MG63 (cell line): Measurements from ENCODE around the gene SELENOO. TPM values are rescaled to one million over a fixed set of nuclear protein-coding genes. Genes with fewer than 3 reads are reported as not detected.

Experiments
- DNase-seq: peaks from one replicate; pipeline ENCODE4 v3.0.0-alpha.2; 2020
- H3K27me3 ChIP-seq: fragments of 250-450 bp; sonication (Bioruptor Pico); 2 replicates; pipeline ENCODE4 v1.5.1; 2020; ENCODE audit warnings: mild to moderate bottlenecking, moderate library complexity
- H3K36me3 ChIP-seq: fragments of 250-450 bp; sonication (Bioruptor Pico); 2 replicates; pipeline ENCODE4 v1.5.1; 2020; ENCODE audit warnings: mild to moderate bottlenecking, moderate library complexity
- H3K4me3 ChIP-seq: fragments of 250-450 bp; sonication (Bioruptor Pico); 2 replicates; pipeline ENCODE4 v1.5.1; 2020; ENCODE audit warnings: mild to moderate bottlenecking, moderate library complexity
- H3K9me3 ChIP-seq: fragments of 250-450 bp; sonication (Bioruptor Pico); 2 replicates; pipeline ENCODE4 v1.5.1; 2020; ENCODE audit warnings: mild to moderate bottlenecking, moderate library complexity
- total RNA-seq: library from RNA; depleted of rRNA; stranded (reverse); fragments of >200 nt; shearing (Covaris generic); gene quantifications from 2 replicates; pipeline ENCODE4 v1.2.3, GENCODE V29; 2014; ENCODE audit warnings: low replicate concordance

The SELENOO gene
- total RNA-seq, 1 experiment from 2014 or later, result 13.8 TPM

DNA sequence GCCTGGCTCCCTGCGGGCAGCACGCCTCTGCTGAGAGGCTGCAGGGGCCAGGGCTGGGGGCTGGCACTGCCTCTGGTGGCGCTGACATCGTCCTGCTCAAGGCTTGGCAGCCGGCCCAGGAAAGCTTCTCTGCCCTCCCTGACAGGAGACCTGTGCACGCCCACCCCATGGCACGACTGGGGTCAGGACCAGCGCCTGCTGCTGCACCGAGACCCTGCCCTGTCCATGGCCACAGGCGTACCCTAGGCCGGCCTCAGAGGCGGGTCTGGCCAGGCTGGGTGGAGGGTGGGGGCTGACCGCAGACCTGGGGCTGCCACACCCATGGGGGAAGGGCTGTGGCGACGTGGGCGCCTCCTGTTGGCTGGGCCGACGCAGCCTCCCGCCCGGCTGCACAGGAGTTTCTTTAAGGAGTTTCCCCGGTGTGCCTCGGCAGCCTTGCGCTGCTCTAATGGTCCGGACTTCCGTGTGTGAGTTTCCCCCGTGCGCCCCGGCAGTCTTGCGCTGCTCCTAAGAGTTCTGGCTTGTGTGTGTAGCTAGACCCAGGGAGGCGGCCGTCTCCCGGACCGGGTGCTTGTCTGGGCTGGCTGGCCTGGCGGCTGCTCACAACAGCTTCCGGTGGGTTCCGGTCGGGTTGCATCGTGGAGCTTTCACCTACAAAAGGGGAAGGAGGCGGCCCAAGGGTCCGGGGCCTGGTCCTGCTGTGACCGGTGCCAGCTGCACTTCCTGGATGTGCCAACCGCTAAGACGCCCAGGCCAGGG, 10.4 kb upstream of the SELENOO start:
- peak; percentile 60 for DNase-seq
- H3K4me3 ChIP-seq, result no peak overlapping the region

DNA sequence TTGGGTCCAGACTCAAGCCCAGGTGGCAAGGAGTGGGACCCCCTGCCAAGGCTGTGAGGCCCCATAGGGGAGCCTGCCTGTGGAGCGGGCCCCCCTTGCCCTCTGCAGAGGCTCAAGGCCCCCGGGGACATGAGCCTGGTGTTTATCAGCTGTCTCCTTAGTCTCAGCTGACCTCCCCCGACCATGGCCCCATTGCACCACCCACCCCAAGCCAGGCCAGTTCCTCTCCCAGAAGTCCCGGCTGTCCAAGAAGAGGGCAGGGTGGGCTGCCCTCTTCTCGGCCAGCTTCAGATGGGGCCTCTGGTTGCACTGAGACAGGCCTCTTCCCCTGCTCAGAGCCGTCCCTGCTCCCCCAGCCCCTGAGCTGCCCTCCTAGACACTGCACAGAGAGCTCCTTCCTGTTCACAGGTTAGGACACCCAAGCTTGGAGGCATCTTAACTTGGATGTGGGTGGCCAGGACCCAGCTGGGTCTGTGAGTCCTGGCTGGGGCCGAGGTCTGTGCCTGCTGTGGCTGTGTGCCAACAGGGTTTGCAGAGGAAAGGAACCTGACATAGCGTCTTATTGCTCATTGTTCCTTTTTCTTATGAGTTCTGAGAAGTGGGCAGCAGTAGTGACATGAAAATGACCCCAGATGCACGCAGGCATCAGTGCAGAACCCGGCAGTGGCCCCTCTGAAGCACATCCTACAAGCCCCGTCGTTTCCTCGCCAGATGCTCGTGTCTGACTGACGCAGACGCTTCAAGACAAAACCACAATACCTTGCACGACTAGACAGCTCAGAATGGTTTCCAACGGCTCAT, 9.7 kb upstream of the SELENOO start:
- no peak overlapping the region for H3K4me3 ChIP-seq
- DNase-seq, result no peak
- no peaks in the 10 kb centered on the region for H3K9me3 ChIP-seq
- no peaks in the 10 kb centered on the region for H3K27me3 ChIP-seq
- H3K36me3 ChIP-seq, result peaks cover 46% of the 10 kb centered on the region

More for the DNA sequence above, 10.4 kb upstream of the SELENOO start:
- Histone ChIP-seq H3K27me3 (no peaks in the 10 kb centered on the region), H3K36me3 (peaks cover 46% of the 10 kb centered on the region), H3K9me3 (no peaks in the 10 kb centered on the region)

DNA sequence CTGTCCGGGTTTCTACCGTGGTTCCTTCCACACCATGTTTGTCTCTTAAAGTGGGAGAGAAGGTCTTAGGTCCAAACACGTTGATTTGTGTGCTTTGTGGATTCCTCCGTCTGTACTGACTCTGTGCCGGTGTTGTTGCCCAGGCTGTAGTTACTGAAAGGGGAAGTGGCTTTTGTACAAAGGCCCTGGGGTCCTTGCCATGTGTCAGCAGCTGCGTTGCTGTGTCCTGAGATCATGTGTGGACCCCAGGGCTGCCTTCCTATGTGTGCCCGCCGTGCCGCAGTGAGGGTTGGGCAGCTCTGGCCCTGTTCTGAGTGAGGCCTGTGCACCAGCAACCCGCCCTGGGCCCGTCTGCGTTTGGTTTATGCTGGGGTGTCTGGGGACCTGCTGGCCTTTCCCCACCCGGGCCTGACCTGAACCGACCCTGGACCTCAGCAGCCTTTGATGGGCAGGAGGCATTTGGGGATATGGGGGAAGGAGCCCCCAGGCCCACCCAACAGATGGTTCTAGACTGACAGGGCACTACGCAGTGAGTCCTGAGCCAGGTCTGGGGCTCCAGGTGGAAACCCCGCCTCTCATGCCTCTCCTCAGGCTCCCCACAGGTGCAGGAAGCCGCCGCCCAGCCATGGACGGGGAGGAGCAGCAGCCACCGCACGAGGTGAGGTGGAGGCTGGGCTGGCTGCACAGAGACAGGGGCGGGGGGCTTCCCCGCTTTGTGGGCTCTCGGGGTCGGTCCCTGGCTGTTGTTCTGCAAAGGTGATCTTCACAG, 8.2 kb upstream of the SELENOO start:
- Histone ChIP-seq H3K36me3 (peaks cover 43% of the 10 kb centered on the region), H3K27me3 (no peaks in the 10 kb centered on the region), H3K9me3 (no peaks in the 10 kb centered on the region), H3K4me3 (no peak overlapping the region)
- no peak for DNase-seq

DNA sequence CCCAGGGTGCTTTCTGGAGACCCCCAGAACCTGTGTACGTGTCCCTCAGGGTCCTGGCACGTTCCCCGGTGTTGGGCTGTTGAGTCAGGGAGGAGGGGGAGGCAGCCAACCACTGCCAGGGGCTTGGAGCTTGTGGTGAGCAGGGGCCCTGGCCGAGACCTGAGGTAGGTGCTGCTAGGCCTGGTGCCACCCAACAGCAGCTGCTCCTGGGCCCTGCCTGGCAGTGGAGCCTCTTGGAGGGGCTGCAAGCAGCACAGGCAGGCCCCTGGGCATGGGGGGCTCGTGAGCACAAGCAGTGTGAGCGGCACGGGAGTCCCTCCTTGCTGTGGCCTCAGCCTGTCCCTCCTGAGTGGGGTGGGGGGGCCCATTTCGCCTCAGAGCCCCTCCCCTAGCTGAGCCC, 7.2 kb upstream of the SELENOO start:
- no peak for DNase-seq
- no peaks in the 10 kb centered on the region for H3K27me3 ChIP-seq
- no peak overlapping the region for H3K4me3 ChIP-seq
- peaks cover 33% of the 10 kb centered on the region for H3K36me3 ChIP-seq
- no peaks in the 10 kb centered on the region for H3K9me3 ChIP-seq

DNA sequence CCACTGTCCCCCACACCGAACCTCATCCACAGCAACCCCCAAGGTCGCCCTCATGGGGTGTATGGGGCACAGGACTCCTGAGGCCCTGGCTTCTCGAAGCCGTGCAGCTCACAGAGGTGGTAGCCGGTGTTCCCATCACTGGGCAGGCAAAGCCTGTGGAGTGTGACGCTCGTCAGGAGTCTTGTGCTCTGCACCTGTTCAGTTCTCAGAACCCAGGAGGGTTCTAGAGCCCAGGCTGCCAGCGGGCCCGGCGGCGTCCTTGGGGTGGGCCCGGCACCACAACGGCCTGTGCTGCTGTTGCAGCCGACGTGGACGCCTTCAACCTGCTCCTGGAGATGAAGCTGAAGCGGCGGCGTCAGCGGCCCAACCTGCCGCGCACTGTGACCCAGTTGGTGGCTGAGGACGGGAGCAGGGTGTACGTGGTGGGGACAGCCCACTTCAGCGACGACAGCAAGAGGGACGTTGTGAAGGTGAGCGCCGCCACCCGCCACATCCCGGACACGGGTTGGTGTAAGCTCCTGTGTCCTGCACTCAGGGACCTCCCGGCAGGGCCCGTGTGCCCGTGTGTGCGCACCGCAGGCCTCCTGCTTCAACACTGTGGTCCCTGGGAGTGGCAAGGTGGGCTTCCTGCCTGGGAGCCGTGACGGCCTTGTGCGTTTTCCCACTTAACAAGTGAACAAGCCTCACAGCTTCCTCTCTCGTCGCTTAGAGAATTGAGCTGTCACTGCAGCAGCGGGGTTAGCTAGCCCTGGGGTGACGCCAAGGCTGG, 6.6 kb upstream of the SELENOO start:
- Histone ChIP-seq H3K9me3 (no peaks in the 10 kb centered on the region), H3K27me3 (no peaks in the 10 kb centered on the region), H3K36me3 (peaks cover 31% of the 10 kb centered on the region), H3K4me3 (no peak overlapping the region)
- no peak for DNase-seq

DNA sequence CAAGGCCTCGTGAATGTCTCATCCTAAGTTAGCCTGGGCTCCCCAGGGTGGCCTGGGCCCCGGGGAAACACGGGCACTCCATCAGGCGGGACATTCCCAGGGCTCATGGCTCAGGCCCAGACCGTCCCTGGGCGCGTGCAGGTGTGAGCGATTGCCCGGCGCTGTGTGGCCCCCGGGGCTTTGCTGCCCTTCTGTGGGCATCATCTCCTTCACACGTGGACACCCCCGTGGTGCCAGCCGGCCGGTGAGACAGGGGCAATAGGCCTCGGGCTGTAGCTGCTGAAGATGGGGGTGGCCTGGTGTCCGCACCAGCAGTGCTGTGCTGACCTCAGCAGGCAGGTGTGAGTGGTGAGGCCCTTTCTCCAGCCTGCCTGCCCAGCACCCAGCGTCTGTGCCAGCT, 4.6 kb upstream of the SELENOO start:
- no peak for DNase-seq
- no peaks in the 10 kb centered on the region for H3K9me3 ChIP-seq
- peaks cover 33% of the 10 kb centered on the region for H3K36me3 ChIP-seq
- no peak overlapping the region for H3K4me3 ChIP-seq
- H3K27me3 ChIP-seq, result no peaks in the 10 kb centered on the region

DNA sequence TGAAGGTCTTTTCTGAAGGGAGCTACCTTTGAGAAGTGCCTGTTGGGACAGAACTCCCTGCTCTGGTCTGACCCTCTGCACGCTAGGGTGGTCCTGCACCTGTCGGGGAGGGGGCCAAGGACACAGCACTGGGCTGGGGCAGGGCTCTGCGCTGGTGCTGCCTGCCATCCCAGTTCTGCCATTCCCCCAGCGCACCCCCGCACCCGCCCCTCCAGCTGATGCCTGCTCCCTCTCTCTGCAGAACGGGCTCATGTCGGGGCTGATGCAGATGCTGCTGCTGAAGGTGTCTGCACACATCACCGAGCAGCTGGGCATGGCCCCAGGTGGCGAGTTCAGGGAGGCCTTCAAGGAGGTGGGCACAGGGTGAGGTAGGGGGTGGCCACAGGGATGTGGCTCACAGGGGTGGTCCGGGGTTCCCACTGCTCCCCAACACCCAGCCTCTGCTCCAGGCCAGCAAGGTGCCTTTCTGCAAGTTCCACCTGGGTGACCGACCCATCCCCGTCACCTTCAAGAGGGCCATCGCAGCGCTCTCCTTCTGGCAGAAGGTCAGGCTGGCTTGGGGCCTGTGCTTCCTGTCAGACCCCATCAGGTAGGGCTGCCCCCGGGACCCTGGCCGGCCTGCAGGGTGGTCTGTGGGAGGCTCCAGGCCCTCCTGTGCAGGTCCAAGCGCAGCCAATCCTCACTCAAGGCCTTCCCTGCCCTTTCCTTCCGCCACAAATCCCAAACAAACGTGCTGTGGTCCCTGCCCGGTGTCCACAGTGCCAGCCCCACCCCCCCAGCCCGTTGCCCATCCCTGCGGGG, 3.6 kb upstream of the SELENOO start:
- no peak for DNase-seq
- no peaks in the 10 kb centered on the region for H3K9me3 ChIP-seq
- peaks cover 24% of the 10 kb centered on the region for H3K36me3 ChIP-seq
- H3K4me3 ChIP-seq, result no peak overlapping the region
- H3K27me3 ChIP-seq, result no peaks in the 10 kb centered on the region

DNA sequence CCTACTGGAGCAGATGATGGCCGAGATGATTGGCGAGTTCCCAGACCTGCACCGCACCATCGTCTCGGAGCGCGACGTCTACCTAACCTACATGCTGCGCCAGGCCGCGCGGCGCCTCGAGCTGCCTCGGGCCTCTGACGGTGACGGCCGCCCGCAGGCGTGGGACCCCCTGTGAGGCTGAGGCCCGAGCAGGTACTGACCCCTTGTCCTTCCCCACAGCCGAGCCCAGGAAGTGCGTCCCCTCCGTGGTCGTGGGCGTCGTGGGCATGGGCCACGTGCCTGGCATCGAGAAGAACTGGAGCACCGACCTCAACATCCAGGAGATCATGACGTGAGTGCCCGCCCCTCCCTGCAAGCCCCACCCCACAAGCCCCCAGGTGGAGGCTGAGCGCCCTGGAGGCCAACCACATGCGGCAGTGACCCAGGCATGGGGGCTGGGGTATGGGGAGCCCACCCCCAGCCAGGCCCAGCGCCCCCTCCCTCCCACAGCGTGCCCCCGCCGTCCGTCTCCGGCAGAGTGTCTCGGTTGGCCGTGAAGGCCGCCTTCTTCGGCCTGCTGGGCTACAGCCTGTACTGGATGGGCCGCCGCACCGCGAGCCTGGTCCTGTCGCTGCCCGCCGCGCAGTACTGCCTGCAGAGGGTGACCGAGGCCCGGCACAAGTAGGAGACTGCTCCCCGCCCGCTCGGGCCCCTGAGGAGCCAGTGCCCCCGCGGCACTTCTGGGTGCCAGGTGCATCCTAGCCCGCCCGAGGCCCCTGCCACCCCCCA, 2.8 kb upstream of the SELENOO start:
- DNase-seq, result no peak
- H3K36me3 ChIP-seq, result peaks cover 27% of the 10 kb centered on the region
- H3K9me3 ChIP-seq, result no peaks in the 10 kb centered on the region
- H3K4me3 ChIP-seq, result no peak overlapping the region
- no peaks in the 10 kb centered on the region for H3K27me3 ChIP-seq

DNA sequence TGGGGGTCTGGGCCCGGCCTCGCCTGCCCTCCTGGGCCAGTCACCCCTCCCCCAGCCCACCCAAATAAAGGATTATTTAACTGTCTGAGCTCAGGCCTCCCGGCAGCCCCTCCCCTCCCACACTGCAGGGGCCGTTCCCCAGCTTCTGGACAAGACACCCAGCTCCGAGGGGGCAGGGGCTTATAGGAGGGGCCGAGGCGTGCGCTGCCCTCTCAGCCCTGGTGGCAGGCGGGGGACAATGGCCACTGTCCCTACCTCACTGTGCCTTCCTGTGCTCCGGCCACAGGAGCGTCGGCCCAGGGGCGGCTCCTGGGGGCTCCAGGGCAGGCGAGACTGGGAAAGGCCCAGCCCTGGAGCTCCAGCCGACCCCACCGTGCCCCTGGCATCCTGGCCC, 2.2 kb upstream of the SELENOO start:
- no peak for DNase-seq
- Histone ChIP-seq H3K4me3 (no peak overlapping the region), H3K36me3 (peaks cover 29% of the 10 kb centered on the region), H3K9me3 (no peaks in the 10 kb centered on the region), H3K27me3 (no peaks in the 10 kb centered on the region)

DNA sequence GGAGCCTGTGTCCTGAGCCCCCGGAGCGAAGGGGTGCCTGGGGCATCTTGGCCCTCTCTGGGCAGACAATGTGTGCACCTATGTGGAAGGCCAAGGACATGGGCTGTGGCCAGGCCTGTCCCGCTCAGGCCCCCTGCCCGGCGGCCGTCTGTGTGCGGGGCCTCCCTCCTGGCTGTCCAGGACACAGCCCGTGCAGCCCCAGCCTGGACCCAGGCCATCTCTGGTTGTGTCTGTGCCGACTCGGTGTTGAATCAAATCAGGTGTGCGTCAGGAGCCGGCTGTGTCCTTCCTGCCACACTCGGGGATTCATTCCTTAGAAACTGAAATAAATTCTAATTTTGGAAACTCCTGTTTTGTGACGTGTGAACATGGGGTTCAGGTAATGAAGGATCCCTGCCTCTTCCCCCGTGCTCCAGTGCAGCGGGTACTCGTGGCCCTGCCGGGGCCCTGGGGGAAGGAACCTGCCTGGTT, 1.5 kb upstream of the SELENOO start:
- DNase-seq, result no peak
- H3K36me3 ChIP-seq, result peaks cover 28% of the 10 kb centered on the region
- no peaks in the 10 kb centered on the region for H3K27me3 ChIP-seq
- no peak overlapping the region for H3K4me3 ChIP-seq
- no peaks in the 10 kb centered on the region for H3K9me3 ChIP-seq

DNA sequence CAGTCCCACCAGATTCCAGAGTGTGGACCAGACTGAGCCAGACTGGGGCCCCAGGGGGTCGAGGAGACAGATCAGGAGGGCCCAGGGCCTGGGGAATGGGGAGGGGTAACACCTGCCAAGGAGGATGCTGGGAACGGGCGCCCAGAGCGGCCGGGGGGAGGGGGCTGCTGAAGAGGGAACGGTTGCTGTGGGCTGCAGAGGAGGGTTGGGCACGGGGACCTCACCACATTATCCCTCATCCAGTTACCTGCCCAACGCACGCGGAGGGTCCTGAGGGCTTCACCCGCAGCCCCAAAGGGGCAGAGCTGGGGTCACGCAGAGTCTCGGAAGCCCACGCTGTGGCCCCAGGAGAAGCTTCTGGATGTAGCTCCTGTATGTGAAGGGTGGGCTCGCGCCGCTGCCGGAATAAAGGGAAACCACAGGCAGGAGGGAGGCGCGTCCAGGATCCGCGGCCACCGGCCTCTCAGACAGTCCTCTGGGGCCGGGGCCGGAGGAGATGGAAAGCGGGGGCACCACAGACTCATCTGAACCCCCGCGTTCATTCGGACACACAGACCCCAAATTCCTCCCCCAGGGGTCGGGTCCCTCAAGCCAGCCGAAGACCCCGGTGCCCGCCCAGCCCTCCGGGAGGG, 866 bp upstream of the SELENOO start:
- H3K36me3 ChIP-seq, result peaks cover 26% of the 10 kb centered on the region
- no peaks in the 10 kb centered on the region for H3K27me3 ChIP-seq
- no peak for DNase-seq
- H3K4me3 ChIP-seq, result peak overlapping the region; percentile 60
- no peaks in the 10 kb centered on the region for H3K9me3 ChIP-seq

DNA sequence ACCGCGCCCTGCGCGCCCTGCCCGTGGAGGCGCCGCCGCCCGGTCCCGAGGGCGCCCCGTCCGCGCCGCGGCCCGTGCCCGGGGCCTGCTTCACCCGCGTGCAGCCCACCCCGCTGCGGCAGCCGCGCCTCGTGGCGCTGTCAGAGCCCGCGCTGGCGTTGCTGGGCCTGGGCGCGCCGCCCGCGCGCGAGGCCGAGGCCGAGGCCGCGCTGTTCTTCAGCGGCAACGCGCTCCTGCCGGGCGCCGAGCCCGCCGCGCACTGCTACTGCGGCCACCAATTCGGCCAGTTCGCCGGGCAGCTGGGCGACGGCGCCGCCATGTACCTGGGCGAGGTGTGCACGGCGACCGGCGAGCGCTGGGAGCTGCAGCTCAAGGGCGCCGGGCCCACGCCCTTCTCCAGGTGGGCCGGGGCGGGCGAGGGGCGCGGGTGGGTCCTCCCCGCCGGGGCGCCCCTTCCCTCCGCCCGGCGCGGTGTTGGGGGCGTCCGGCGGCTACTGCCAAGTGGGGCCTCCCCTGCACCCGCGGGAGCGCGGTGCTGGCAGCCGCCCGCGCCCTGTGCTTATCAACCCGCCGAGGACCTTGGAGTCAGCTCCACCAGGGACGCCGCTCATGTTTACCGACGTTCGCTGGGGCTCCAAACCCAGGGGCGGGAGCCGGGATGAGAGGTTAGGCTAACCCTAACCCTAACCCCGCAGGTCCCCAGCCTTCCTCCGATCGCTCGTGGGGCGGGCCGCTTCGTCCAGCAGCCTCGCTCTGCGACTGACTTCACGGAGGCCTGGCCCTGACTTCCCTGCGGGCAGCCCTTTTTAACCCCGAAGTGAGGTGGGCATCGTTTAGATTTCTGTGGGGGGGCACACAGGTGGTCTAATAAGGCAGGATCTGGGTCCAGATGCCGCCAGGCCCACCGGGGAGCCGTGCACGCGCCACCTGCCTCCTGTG, 649 bp downstream of the SELENOO start:
- no peaks in the 10 kb centered on the region for H3K9me3 ChIP-seq
- peak overlapping the region; percentile 60 for H3K4me3 ChIP-seq
- DNase-seq, result no peak
- peaks cover 39% of the 10 kb centered on the region for H3K36me3 ChIP-seq
- H3K27me3 ChIP-seq, result no peaks in the 10 kb centered on the region

DNA sequence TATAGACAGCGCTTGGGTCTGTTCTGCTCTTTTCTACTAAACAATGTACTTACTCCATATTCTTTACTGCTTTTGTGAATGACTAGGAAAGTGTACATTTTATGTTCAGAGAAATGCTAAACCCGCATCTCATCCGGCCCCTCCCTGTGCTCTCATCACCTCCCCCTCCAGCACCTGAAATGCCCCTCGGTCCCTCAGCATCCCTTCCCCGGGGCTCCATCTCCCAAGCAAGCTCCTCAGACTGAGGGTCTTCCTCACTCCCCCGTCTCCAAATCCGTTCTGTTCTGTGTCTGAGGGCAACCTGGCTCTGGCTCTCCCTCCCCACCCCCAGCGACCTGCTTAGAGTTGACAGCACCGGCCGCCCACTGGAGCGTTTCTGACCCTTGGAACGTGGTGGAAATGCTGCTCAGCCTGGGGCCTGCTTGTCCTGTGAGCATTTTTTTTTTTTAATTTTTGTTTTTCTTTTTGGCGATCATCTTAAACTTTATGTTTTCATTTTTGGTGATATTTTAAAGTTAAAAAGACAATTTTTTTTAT, 1.4 kb downstream of the SELENOO start:
- Histone ChIP-seq H3K9me3 (no peaks in the 10 kb centered on the region), H3K4me3 (peak overlapping the region; percentile 60), H3K36me3 (peaks cover 46% of the 10 kb centered on the region), H3K27me3 (no peaks in the 10 kb centered on the region)
- DNase-seq, result no peak

DNA sequence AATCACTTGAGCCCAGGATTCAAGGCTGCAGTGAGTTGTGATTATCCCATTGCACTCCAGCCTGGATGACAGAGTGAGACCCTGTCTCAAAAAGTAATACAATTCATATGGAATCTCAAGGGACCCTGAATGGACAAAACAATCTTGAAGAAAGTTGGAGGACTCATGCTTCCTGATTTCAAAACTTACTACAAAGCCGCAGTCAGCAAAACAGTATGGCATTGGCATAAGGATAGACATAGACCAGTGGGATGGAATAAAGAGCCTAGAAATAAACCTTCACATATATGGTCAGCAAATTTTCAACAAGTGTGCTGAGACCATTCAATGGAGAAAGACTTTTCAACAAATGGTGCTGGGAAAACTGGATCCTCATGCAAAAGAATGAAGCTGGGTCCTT, 2.5 kb downstream of the SELENOO start:
- Histone ChIP-seq H3K9me3 (no peaks in the 10 kb centered on the region), H3K36me3 (peaks cover 46% of the 10 kb centered on the region)
- no peak for DNase-seq

More for the DNA sequence above, 2.5 kb downstream of the SELENOO start:
- Histone ChIP-seq H3K27me3 (no peaks in the 10 kb centered on the region), H3K4me3 (no peak overlapping the region)
